GM19240 (cell line): ENCODE results near the gene TTLL5.
"Not testable (repeated sequence)": the region's sequence is repeated elsewhere in the genome, so short reads cannot be mapped to it uniquely, and the experiment has no call there.

Source experiments
- DNase-seq: peaks from one replicate; pipeline ENCODE4 v3.0.0; 2011; ENCODE audit warnings: low spot score; ENCODE audit not compliant: insufficient read length

The TTLL5 gene

DNA sequence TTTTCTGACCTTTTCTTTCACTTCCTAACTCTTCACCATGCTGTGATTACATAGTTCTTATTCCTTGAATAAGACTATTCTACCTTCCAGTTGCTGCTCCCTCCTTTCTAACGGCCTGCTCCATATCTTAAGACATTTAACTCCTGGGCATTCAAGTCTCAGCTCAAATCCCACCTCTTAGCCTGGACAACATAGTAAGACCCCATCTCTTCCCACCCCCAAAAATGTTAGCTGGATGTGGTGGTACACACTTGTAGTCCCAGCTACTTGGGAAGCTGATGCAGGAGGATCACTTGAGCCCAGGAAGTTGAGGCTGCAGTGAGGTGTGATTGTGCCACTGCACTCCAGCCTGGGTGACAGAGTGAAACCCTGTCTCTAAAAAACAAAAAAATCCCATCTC, 11.3 kb upstream of the TTLL5 start:
- DNase-seq = no peak

- DNase-seq = no peak
Observed at GRCh38 chr14:75650253-75651058, 10.6 kb upstream of the TTLL5 start.

DNA sequence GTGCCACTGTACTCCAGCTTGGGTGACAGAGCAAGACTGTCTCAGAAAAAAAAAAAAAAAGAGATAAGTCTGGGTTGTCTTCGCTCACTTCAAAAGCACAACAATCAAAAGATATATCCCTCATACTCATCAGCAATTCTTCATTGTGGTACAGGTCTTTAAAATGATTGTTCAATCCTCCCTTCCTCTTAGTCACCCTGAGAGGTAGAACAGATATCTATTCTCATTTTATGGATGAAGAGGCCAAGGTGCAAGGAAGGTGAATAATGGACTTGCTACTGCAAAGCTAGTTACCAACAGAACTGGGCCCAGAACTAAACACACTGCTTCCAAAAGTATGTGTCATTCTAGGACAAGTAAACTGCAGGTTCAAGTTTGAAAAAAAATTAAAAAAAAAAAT, 7.5 kb upstream of the TTLL5 start:
- no peak for DNase-seq

DNA sequence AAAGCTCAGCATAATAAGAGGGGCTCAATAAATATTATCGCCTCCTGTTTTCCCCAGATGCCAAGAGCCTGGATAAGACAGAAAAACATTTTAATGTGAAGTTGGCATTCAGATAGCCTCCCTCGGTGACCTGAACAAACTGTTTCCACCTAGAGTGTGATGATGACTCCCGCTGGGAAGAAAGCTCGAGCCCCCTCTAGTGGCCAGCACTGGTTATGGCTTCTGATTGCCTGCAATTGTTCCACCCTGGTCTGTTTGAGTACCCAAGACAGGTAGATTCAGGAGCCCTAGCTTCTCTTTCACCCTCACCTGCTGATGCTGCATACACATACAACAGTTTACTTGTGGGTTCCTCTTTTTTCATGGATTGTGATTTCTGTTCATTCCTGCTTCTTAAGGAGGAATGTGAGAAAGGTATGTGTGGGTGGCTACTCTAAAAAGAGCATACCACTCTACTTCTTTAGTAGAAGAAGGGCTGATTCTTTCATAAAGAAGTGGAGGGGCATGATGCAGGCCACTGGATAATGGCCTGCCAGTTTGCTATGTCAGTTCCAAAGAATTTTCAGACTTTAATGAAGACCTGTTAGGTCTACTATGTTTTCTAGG, 6.8 kb upstream of the TTLL5 start:
- DNase-seq = peak; percentile 59

DNA sequence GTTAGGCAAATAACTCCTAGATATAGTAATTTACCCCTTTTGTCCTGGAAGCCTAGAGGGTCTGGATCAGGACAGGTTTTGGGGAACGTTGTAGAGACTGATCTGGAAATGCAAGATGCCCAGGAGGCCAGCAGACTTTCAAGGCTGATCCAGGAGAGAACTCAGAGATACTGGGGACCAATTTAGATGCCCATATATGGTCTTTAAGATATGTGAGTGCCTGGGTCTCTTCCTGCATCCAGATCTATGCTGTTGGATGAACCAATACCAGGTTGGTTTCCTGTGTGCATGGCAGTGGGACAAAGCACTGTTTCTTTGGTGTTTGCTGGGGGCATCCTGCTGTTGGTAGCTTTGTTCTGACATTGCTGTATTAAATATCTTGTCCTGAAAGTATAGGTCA, 5.8 kb upstream of the TTLL5 start:
- DNase-seq = no peak

- DNase-seq = no peak
Observed at GRCh38 chr14:75657331-75657730, 3.7 kb upstream of the TTLL5 start.

DNA sequence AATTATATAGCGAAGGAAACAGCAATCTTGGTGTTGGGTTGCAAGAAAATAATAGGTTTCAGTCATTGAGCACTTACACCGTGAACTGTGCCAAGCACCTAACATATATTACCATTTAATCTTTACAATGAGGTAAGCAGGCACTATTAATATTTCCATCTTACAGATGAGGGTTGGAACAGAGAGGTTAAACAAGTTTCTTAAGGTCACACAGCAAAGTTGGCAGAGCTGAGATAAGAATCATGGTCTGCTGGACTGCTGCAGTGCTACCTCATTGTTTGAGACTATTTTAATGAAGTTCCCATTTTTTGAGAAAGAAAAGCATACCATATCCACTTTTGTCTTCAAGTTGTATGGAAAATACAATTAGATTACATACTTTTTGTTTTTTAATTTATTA, 2.1 kb upstream of the TTLL5 start:
- DNase-seq = no peak

GRCh38 chr14:75660238-75660629, 812 bp upstream of the TTLL5 start:
- DNase-seq = no peak

DNA sequence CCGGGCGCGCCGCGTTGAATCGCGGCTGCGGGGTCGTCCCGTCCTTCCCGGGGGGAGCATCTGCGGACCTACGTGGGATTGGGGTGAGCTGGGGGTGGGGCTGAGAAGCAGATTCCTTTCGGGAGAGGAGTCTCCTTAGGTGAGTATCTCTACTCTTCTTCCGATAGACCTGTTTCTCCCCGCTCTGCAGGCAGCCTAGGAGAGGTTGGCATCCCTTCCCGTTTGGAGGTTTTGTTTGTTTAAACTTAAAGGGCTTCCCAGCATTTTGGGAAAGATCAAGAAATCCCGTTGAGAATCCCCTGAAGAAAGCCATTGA, 411 bp downstream of the TTLL5 start:
- no peak for DNase-seq

- no peak for DNase-seq
Observed at GRCh38 chr14:75662966-75663365, 1.9 kb downstream of the TTLL5 start.

- DNase-seq = no peak
Observed at GRCh38 chr14:75667099-75667765, 6.2 kb downstream of the TTLL5 start.

GRCh38 chr14:75672605-75673192, 11.7 kb downstream of the TTLL5 start:
- DNase-seq = no peak

DNA sequence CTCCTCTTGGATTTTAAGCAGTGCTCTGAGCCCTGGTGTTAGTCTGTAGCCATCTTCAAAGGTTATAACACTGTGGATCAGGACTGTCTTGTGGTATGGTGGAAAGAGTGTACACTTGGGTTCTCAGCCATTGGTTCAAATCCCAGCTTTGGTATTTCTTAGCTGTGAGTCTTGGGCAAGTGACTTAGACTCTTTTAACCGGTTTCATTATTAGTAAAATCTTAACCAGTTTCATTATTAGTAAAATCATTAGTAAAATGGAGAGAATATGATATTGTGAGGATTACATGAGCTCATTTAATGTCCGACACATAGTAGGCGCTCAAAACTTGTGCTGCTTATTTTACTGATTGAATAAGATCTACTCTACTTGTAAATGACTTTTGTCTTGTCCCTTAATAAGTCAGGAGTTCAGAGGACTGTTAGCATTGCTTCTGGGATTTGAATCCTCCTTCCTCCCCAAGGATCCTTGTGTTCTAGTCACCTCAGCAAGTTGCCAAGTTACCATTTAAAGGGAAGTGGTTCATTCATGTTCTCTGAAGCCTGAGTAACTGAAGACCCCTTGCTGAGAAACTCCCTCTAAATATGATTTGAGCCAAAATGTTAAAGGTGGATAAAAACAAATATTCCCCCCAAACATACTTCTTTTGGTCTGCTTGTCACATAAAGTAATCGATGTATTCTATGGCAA, 12.4 kb downstream of the TTLL5 start:
- peak; percentile 7 for DNase-seq

DNA sequence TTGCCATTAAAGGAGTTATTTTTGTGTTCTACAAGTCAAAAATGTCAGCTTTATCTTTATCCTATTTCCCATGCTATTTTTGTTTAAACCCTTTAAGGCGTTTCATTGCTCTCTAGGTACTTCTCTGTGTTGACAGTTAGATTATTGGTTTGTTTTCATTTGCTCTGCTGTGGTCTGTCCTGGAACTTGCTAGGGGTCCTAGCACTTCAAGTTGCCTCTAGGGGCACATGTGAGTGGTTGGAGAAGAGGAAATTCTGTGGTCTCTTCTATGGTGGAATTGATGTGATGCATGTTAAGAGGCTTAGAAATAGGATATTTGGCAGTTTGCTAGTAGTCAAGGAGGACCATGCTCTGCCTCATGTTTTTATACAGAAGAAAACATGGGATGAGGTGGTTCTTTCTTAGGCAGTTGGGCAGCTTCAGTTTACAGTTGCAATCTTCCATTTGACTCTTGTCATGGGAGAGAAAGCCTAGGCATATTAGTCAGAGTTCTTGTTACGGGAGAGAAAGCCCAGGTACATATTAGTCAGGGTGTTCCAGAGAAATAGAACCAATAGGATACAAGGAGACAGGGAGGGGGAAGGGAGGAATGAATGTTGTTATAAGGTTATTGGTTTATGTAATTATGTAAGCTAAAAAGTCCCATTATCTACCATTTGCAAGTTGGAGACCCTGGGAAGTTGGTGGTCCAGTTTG, 14.4 kb downstream of the TTLL5 start:
- no peak for DNase-seq

DNA sequence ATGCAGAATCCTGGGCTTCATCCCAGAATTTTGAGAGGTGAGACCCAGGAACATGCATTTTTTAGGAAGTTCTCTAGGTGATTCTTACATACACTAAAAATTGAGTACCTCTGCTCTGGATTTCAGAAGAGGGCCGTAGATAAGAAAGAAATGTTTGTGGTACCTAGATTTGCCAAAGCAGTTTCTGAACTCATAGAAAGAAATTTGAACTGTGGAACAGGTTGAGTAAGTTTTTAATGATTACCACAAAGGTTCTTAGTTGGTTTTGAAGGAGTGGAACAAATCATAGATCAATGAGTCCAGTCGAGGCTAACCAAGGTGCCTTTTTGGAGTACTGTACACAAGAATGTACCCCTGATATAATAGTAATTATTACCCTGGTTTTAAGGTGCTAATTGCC, 24.9 kb downstream of the TTLL5 start:
- DNase-seq = no peak

DNA sequence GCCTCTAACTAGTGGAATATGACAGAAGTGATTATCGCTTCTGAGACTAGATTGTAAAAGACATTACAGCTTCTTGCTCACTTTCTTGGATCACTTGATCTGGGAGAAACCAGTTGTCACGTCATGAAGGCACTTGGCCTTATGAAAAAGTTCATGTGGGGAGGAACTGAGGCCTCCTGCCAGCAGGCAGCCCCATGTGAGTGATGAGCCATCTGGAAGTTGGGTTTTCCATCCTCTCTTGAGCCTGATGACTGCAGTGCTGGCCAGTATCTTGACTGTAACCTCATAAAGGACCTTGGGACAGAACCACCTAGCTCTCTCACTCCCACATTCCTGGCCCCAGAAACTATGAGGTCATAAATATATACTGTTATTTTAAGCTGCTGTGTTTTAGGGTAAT, 28.0 kb downstream of the TTLL5 start:
- DNase-seq = no peak

DNA sequence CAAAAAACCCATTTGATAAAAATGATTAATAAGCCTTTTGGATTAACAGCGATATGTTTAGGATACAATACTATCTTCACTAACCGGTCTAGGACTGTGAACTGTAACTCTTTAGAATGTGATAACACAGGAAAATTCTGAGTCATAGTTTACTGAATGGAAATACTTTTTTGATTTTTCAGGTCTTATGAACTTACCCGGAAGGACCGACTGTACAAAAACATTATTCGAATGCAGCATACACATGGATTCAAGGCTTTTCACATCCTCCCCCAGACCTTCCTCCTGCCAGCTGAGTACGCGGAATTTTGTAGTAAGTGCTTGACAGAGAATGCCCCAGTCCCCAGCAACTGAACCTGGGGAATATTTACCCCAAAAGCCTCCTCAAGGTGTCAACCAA, 29.0 kb downstream of the TTLL5 start:
- DNase-seq = no peak

DNA sequence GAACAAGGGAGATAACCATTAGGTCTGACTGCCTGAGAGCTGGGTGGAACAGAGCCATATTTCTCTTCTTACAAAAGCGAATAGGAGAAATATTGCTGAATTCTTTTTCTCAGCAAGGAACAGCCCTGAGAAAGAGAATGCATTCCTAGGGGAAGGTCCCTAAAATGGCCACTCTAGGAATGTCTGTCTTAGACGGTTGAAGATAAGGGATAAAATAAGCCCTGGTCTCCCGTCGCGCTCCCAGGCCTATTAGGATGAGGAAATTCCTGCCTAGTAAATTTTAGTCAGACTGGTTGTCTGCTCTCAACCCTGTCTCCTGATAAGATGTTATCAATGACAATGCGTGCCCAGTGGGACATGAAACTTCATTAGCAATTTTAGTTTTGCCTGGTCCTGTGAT, 34.0 kb downstream of the TTLL5 start:
- DNase-seq = not testable (repeated sequence)

- no peak for DNase-seq
Observed at GRCh38 chr14:75697386-75697785, 36.3 kb downstream of the TTLL5 start.

DNA sequence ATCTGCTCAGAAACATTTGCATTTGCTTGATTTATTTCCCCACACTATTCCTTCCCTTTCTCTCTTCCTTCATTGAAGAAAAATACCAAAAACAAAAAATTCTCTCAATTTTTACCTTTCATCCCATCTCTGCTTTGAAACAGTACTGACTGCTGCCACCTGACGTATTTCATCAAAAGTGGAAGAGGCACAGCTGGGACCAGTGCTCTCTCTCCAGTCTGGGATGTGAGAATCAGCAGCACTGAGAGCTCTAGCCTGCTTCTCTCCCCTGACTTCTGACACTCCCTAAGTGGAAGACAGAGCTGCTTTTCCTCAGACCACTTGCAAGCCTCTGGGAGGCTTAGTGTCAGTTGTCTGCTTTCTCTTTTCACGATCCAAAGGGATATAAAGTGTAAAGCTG, 36.9 kb downstream of the TTLL5 start:
- DNase-seq = no peak

DNA sequence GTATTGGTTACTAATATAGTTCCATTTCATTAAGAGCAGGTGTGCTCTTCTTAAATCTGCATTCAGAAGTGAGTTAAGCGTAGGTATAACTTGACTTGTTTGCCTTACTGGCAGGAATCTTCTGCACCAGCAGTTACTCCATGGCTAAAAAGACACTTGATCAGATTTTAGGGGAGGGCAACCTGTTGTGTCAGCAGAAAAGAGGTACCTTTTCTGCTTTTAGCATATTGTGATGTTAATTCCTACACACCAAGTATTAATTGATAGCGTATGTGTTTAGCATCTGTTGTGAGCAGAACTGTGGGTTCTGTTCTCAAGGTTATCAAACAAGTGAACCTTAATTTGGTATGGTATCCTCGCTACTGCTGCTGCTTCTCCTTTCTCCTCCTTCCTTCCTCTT, 38.3 kb downstream of the TTLL5 start:
- no peak for DNase-seq
